HG03342 (cell line): ENCODE measurements around the gene TCEA2.

Experiments
- ATAC-seq: cut with Tn5 transposase; IDR thresholded peaks from one replicate; pipeline ENCODE4 v1.9.1; 2021; ENCODE audit warnings: mild to moderate bottlenecking, moderate library complexity; ENCODE audit not compliant: unreplicated experiment

Gene TCEA2

DNA sequence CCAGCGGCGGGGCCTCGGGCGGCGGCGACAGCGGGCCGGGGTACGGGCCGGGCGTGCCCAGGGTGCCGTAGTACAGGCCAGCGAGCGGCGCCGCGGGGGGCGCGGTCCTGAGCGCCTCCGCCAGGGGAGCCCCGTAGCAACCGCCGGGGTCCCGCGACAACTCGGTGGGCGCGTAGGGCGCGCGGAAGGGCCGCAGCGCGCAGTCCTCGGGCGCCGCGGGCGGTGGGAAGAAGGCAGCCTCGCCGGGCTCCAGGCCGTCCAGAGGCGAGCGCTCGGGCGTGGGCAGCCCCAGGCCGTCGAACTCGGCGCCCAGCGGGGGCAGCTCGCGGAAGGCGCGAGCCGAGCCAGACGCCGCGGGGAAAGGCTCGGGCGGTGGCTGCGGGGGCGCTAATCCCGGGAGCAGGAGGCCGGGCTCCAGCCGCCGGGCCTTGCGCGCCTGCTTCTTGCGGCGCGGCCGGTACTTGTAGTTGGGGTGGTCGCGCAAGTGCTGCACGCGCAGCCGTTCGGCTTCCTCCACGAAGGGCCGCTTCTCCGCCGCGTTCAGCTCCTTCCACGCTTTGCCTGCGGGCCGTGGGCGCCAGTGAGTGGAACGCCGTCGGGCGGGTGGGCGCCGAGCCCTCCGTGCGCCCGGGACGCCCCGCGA, 14.5 kb upstream of the TCEA2 start:
- ATAC-seq = no peak

DNA sequence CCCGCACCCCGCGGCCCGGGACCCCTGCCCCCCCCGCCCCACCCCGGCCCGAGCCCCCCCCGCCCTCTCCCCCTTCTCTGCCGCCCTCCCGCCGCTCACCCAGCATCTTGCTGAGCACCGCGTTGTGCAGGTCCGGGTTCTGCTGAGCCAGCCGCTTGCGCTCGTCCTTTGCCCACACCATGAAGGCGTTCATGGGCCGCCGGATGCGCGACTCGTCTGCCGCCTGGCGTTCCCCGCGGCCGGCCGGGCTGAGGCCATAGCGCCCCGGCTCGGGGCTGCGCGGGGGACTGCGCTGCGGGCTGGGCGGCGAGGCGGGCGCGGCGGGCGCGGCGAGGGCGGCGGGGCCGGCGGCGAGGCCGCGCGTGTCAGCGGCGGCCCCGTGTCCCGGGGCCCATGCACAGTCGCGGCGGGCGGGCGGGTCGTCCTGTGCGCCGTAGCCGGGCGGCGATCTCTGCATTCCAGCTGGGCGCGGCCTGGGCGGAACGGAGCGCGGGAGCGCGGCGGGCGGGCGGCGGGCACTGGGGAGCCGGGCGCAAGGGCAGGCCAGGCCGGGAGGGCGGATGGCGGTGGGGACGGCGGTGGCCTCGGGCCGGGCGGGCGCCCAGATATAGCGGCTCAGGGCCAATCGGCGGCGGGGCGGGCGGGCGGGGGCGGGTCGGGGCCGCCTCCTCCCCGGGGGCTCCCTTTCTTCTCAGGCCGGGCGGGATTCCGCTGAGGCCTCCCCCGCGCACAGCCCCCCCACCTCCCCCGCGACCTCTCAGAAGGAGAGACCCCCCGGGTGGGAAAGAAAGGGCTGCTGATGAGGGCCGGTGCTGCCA, 13.7 kb upstream of the TCEA2 start, which contains the start of gene SOX18:
TSS of gene SOX18 (minus strand) at position 580 of the 818 bp plus-strand sequence. CDS start at position 457, 123 bp downstream.
- no peak for ATAC-seq

DNA sequence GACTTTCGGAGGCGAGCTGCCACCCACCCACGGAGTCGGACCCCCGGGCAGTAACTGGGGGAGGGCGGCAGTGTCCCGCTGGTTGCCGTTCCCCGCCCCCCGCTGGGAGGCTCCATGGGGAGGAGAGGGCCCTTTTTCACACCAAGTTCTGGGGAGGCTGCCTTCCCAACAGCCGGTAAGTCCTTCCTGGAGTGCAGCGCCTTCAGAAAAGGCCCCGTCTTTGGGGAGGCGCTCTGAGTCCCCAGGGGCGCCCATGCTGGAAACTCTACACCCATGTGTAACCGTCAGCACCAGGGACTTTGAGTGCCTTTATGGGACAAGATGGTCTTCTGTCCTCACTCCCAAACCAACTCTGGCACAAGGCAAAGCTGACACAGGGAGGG, 13.1 kb upstream of the TCEA2 start:
- ATAC-seq = no peak

DNA sequence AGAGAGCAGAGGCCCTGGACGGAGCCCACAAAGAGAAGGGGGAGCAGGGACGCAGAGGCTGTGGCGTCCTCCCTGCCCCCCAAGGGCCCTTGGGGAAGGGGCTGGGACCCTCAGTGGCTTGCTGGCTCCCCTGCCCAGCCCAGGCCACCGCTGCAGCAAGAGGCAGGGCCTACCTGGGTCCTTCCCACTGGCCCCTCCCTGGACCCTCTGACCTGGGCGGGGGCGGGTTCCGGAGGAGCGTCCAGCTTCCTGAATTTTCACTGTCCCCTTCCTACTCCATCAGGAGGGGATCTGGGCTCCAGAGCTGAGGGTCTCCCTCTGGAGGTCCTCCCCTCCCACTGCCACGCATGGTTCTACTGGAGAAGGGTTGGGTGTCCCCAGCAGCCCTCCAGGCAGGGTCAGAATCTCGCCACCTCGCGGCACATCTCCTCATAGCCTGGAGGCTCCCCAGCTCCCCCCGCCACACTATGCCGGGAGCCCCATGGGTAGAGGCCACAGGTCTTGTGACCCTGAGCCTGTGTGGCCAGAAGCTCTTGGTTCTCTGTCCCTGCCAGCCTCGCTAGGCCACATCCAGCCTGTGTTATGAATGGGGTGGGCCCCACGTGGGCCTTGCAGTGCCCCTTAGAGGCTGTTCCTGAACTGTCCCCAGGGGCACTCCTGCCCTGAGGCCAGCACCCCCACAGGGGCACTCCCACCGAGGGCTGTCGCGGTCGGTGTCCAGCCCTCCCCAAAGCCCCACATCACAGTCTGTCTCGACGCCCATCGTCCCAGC, 12.6 kb upstream of the TCEA2 start:
- no peak for ATAC-seq

DNA sequence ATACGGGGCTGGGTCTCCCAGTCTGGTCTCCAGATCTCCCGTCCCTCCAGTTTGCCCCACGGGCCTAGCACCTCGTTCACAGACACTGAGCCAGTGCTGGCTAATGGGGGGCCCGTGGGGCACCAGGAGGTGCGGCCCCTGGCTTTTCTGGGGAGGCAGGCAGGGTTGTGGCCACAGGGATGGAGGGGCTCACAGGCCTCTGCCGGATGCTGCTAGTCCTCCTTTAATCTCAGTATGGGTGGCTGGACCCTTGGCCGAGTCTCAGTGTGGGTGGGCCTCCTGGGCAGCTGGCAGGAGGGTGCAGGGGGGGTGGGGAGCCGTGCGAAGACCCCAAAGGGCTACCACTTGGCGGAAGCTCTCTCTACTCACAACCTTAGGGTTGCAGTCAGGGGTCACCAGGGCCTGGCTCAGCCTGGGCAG, 12.0 kb upstream of the TCEA2 start:
- no peak for ATAC-seq

DNA sequence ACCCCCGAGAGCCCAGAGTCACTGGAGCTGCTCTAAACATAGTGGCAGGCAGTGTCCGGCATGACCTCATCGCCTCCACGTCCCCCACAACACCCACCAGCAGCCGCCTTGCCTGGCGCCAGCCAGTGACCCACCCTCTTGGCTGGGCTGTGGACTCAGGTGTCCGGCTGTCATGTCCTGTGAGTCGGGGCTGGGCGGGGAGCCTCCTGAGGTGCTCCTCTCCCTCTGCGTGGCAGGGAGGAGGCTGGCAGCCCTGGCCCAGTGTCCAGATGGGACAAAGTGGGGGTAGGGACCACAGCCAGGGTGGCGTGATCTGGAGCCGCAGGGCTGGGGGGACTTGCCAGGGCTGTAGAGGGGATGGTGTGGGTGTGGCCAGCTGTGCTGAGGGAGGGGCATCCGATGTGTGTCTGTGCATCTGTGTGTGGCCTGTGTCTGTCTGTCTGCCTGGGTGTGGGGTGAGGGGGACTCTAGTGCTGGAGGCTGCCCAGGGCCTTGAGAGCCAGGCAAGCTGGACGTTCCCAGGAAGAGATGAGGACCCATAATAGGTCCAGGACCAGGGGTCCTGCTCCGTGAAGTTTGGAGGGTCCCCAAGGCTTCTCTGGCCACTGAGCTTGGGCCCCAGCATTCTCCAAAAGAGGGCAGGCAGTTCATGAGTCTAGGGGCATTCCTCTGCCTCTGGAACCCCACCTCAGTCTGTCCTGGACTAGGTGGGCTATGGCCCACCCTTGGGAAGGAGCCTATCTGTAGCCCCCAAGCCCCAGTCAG, 11.3 kb upstream of the TCEA2 start:
- ATAC-seq = no peak

DNA sequence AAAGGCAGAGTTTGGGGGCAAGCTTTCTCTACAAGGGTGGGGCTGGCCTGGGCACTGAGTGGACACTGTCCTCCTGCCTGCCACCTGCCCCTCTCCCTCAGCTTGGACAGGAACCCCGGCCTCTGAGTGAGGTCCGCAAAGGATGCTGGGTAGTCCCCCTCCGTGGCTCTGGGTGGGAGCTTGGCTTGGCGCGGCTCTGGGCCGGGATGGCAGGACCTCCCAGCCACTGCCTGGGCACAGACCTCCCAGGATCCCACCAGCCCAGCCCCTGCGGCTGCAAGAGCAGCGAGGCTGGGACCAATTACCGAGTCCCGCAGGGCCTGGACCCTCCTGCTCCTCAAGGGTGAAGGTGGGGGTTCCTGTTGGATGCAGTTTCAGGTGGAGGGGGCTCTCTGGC, 10.7 kb upstream of the TCEA2 start:
- ATAC-seq = no peak

DNA sequence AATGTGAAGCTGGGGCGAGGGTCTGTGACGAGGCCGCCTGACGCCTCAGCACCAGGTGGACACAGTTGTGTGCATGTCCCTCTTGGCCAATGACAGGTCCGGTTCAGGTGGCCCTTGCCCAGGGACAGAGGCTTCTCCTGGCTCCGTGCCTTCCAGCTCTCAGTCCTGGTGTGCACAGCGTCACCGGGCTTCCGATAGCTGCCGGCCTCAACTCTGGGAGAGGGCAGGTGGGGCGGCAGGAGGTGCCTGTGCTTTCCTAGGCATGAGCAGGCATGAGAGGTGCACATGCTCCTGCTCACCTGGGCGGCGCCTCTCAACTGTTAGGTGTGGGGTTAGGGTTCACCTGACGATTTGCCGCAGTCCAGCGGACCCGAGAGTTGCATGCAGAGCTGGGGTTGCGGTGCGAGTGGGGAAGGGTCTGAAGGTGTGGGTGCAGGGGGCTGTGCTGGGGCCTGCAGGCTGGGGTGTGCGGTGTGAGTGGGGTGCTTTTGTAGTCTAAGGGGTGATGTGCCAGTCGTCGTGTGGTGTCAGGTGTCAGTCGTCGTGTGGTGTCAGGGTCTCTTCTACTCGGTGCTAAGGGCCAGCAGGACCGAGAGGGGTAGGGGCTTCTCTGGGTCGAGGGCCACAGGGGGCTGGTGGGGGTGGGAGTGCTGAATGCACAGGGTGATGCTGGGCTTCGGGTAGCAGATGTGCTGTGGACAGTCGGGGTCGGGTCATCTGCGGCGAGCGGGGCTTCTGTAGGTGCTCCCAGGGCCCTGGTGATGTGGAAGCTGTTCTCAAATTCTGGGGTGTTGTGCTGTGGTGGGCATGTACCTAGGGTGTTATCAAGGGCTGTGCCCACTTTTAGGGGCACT, 9.8 kb upstream of the TCEA2 start:
- ATAC-seq = no peak

DNA sequence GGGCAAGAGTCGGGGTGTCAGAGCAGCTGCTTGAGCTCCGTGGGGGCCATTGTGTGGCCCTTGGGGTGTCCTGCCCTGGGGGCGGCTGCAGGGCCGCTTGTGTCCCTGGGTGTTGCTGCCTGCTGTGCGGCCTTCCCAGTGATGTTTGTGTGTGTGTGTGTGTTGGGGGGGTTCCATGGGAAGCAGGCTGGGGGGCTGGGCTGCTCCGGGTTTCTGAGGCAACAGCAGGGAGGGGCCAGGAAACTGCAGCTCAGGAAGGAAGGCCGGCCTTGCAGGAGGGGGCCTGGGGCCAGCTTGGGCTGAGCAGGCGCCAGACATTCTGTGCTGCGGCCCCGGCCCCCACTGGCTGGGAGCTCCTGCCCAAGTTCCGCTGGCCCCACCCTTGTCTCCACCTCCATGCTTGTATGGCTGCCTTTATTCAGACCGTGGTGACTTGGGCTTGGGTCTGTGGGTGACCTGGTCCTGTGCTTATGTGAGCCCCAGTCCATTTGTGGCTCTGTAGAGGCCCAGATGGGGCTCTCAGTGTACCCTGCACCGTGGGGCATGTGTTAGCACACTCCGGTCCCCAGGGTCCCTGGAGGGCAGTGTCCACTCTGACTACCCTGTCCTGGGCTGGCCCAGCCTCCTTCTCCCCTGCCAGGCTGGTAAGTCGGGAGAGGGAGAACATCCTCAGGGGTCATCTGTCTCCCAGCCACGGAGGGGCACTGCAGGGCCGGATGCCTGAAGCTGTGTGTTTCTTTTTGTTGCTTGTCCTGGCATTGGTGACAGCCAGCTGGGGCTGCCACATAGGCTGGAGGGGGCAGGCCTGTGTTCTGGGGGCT, 8.9 kb upstream of the TCEA2 start:
- ATAC-seq = no peak

DNA sequence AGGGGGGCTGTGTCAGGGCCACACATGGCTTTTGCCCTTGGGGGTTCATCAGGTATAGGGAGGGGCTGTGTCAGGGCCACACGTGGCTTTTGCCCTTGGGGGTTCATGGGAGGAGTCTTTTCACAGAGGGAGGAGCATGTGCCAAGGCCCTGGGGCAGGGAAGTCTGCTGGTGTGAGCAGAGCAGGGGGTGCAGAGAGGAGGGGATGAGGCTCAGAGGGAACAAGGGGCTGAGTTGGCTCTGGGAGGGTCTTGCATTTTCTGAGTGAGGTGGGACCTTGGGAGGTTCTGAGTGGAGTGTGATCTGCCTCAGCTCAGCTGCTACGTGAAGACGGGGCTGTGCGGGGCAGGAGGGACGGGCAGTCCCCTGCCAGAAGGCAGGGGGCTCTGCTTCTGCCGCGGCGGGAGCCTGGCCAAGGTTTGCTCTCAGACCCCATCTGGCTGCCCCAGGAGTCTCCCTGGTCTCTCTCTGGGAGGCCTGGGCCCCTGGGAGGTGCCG, 7.6 kb upstream of the TCEA2 start:
- ATAC-seq = no peak

DNA sequence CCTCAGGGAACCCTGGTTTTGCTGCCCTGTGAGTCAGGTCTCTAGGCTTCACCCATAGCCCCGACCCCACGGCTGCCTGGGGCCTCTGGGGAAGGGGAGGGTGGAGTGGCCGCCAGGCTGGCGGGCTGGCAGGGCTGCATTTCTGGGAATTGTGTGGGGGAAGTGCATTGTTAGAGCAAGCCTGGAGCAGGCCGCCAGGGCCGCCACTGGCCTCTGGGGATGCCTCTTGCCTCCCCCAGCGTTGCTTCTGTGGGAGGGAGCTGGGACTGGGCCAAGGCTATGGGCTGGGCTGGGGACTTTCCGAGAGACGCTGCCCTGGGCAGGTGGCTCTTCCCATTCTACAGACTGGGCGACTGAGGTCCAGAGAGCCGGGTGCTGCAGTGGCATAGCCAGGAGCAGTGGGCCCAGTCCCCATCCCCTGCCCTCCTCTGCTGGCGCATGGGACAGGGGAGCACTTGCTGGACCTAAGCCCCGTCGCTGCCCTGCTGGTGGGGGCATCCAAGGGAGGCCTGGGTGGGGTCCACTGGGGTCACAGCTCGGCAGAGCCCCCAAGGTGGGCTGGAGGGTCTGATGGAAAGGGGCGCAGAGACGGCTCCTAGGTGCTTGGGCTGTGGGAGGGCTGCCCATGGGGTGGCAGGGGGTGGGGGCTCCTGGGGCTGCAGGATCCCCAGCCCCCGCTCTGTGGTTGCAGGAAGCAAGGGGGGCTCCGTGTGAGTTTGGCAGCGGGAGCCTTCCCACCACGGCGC, 6.9 kb upstream of the TCEA2 start:
- ATAC-seq = no peak

DNA sequence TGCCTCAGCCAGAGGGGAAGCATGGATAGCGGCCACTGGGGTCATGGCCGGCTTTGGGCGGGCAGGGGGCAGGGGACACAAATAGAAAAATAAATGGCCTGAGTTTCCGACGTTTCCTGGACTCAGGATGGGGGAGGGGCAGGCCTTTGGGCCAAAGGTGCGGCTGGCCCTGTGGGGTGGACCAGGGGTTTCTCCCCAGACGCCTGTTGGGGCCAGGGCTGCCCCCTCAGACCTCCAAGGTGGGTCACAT, 6.4 kb upstream of the TCEA2 start:
- no peak for ATAC-seq

DNA sequence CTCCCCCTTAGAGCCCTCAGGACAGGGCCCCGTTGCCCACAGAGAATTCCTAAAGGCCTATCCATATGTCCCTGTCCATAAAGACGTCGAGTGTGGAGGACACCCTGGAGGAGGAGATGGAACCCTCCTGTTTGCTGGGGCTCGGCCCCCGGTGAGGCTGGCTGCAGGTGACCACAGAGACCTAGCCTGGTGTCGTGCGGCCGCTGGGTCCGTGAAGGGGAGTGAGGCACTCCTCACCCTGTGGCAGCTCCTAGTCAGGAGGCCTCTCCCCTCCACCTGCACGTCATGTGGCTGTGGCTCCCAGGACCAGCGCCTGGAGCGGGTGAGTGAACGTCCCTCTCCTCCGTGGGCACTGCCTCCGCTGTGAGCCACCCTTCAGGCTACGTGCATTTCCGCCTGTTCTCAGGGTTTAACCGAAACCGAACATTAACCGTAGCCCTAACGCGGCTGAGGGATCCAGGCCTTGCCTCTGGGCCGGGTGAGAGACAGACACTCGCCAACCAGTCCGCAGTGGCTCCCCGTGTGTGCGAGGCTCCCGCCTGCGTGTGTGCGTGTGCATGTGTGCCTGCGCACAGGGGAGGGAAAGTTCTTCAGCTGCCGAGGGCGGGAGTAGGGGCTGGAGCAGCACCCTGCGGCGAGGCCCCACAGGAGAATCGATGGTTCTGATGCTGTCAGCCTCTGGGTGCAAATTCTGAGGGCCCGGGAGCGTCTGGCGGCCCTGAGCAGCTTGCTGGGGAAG, 5.9 kb upstream of the TCEA2 start:
- no peak for ATAC-seq

DNA sequence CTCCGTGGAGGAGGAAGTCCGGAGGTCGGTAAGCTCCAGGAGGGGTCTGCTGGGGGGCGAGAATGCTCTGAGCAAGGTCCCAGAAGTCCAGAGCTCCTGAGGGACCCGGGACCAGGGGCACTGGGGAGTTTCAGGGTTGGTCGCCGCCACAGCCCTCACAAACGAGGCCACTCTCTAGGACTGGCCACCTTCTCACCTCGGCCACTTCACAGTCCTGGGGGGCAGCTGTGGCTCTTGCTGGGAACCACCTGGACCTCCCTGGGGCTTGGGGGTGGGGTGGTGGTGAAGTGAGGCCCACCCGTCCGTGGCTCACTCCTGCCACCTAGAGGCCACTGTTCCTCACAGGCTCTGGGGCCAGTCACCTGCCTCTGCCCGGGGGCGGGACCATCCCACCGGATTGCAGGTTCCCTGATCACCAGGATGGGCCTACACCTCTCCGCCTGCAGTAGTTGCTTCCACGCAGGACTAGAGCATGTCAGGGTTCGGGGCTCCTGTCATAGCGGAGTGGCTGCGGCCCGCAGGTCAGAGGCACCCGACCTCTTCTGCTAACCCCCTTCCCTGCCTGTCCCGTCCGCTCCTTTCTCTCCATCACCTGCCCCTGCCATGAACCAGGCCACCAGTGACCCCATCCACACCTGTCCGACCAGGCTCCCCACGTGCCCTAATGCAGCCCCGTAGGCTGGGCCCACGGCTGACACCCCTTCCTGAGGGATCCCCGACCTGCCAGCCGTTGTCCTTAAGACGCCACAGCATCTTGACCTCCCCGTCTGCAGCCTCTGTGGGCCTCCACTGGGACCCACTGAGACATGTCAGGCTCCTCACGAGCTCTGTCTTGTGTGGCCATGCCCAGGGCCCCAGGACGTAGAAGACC, 5.1 kb upstream of the TCEA2 start:
- ATAC-seq = no peak

DNA sequence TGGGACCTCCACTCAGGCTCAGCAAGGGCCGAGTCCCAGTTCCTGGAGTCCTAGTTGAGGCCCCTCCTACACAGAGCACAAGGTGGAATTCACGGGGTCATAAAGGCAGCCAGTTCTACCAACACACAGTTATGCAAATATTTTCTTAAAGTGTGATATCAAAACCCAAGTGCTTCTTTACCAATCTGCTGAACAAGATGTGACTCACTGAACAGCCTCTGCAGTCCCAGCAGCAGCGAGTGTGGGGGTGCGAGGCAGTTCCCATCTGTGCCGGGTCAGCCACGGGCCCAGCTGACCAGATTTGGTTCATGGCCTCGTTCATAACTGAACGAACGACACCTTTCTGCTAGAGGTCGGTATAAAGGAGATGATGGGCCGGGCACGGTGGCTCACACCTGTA, 4.5 kb upstream of the TCEA2 start:
- ATAC-seq = no peak

DNA sequence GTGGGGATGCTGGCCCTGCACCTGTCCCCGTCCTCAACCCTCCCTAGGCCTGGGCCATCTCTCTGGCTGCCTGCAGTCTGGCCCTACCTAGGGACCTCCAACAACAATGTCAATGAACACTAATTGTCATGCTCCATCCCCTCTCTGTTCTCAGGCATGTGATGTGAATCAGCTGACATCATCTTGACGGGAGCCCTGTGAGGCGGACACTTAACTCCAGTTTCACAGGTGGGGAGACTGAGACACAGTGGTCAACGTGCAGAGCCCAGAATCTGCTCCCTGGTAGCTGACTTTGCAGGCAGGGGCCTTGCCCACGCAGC, 762 bp upstream of the TCEA2 start:
- ATAC-seq = no peak
